SK-N-DZ (cell line): Measurements from ENCODE around the gene RFTN1.
"Not testable (repeated sequence)": the region's sequence is repeated elsewhere in the genome, so short reads cannot be mapped to it uniquely, and the experiment has no call there.

Experiments used
- DNase-seq: peaks from one replicate; pipeline ENCODE4 v3.0.0-alpha.2; 2015; ENCODE audit warnings: low spot score

Gene RFTN1

DNA sequence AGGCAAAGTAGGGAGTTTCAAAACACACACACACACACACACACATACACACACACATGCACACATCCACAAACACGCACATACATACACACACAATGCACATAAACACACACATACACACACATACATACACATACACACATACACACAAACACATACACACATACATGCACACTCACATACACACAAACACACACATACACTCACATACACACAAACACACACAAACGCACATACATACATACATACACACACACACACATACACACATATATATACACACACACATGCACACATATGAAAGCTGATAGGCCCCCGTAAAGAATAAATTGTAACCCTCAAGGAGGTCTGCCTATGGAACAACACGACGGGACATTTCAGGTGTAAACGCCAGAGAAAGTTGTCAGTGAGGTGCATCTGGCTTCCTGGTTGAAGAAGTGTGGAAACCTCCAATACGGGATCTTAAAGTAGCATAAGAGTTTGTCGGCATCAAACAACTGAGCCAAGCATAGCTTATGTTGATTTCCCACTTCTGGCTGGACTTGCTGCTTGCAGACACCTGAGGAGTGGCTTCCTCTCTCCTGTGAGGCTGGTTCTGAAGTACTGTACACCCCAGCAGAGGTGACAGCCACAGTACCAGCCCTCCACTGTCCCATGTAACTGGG, 5.8 kb downstream of the RFTN1 start:
- DNase-seq = no peak

DNA sequence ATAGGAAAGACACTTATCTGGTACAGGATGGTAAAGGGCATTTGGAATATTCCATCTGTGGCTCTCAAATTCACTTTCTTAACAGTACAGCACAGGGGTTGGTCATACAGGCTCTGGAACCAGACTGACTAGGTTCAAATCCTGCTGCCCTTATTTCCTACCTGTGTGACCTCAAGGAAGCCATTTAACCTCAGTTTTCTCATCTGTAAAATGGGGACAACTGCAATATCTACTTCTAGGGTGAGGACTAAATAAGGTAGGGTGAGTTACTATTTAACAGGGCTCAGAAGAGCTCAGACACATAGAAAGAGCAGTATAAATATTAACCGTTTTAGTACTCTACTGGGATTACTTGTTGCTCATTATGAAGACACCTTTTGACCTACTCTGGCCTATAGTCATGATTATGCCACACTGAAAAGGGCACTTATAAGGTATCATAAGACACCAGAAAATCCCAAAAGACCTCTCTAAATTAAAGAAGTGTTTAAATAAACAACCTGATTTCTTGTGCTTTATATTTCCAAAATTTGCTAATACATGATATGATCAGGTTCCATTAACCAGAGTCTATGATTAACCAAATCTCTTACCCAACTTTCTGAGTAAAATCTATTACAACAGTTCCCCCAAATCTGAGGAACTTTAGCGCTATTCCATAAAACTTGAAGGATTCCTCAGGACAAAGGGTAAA, 6.5 kb downstream of the RFTN1 start:
- no peak for DNase-seq

GRCh38 chr3:16506451-16506850, 7.0 kb downstream of the RFTN1 start:
- no peak for DNase-seq

DNA sequence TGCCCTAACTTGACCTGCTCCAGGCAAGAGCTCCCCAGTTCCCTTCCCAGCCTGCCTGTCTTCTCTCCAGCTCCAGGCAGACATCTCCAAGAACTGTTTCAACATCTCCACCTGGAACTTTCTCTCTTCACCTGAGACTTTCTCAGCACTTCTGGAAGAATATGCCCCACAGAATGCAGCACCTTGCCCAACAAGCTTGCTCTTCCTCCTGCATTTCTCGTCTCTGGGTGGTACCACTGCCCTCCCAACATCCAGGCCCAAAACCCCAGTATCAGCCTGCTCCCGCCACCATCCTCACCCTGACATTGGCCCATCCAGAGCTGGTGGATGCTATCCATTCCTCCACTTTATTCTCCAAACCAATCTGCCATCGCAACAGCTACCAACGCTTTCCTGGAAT, 8.8 kb downstream of the RFTN1 start:
- DNase-seq = no peak

DNA sequence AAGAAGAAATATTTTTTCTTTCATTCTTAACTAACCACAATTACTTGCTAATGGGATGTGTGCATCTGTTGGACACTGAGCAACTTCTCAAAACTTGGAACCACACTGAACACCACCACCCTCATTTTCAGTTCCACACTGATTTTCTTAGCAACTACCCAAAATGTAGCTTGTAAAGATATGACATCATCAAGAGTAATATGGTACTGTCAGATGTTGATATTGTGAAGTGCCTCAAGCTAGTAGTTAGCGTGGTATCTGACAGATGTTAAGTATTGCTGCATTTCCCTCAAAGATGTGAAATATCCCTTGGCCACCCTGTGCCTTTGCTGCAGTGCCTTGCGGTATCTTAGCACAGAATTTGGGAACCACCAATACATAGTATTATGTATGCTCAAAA, 9.3 kb downstream of the RFTN1 start:
- no peak for DNase-seq

DNA sequence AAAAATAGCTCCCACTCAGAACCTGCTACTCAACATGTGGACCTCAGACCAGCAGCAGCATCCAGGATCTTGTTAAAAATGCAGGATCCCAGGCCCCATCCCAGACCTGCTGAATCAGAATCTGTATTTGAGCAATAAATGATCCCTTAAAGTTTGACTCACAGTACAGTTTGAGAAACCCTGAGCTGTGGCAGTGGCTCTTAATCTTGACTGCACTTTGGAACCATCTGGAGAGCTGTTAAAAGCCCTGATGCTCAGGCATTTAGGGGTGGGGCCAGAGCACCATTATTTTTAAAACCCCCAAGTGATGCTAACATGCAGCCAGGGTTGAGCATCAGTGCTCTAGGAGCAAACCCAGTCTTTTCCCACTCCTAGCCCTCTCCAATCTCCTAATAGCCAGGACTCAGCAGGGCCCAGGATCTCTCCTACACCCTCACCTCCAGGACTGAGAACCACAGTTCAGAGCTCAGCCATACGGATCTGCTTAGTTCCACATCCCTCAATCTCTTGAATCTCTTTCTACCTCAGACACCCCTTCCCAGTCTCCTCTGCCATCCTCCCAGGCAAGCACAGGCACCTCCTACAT, 10.2 kb downstream of the RFTN1 start:
- DNase-seq = no peak

DNA sequence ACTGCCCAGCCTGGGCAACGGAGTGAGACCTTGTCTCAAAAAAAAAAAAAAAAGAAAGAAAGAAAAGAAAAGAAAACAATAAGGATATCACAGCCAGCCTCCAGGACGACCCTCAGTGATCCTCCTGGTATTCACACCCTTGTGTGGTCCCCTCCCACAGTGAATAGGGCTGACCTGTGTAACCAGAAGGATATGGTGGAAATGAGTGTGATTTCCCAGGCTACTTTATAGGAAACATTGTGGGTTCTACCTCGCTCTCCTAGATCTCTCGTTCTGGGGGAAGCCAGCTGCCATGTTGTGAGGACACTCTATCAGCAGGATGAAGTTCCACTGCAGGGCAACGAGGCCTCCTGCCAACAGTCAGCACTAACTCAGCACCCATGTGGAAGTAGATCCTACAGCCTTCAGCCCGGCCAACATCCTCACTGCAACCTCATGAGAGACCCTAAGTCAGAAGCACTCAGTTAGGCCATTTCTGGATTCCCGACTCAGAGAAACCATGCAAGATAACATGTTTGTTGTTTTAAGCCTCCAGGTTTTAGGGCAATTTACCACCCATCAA, 11.1 kb downstream of the RFTN1 start:
- DNase-seq = no peak

DNA sequence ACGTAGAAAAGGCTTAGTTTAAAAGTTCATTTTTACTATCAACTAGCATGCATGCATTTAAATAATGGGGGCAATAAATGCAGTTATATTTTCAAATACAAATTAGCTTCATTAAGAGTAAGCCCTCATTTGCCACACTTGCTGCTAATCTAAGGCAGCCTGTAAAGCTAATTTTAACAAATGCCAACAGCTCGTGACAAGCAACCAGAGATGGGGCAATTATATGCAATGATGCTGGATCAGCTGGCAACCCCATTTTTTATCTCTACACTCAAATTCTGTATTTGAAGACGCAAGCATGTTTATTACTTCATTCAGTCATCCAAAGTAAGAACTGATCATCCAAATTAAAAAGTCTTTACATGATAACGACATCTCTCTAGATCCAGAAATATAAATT, 12.1 kb downstream of the RFTN1 start:
- DNase-seq = no peak

DNA sequence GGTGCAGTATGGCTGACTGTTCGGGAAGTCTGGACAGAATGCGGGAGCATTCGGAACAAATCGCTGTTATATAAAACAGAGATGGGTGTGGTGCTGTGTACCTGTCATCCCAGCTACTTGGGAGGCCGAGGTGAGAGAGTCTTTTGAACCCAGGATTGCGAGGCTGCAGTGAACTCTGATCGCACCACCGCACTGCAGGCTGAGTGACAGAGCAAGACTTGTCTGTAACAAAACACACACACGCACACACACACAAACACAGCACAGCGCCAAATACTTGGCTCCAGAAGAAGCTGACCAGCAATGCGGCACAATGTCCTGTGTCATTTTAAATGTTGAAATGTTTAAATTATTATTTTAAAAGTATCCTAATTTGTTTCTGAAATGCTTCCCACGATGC, 12.6 kb downstream of the RFTN1 start:
- no peak for DNase-seq

DNA sequence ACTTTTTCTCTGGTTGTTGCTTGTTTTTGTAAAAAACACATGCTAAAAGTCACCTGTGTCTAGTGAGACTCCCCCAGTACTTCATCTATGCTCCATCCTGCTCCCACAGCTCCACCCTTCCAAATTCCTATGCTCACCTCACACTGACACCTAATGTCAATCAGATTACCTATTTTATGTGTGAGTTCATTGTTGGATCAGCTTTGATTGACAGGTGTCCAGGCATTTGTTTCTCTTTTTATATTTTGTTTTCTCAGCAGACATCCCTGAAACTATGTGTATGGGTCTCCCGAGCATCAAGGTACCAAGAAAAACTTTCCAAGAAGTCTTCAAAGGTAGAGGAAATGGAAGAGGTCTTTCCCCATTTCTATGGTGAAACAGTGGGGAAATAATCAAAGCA, 13.4 kb downstream of the RFTN1 start:
- DNase-seq = no peak

- DNase-seq = no peak
These were observed 14.1 kb downstream of the RFTN1 start for GRCh38 chr3:16499351-16499750.

DNA sequence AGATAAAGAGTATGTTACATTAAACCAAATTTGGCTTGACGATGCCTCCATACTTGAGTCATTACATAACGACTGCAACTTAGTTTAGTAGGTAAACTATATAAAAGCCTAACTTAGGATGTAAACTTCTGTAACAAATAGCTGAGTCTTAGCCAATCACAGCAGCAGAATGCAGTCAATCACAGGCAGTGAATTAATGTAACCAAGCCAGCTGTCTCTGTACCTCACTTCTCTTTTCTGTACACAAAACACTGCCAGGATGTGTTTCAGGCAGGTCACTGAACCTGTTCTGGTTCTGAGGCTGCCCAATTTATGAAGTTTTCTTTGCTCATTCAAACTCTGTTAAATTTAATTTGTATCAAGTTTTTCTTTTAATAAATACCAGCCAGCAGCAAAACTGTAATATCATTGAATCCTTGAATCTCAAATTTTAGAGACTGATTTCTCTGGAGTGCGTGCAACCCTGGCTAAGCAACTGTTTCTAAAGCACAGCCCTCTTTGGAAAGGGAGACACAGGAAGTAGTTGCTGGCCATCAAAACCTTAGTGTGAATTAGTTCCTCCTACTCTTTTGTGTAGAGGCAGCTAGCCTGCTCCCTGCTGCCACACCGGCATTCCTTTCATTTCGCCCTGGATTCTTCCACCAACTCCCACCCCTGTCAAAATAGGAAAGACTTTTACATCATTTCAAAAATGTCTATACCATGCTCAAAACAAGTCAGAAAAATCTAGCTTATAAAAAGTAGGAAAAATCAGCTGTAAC, 15.2 kb downstream of the RFTN1 start:
- no peak for DNase-seq

- DNase-seq = no peak
These were observed 16.9 kb downstream of the RFTN1 start for GRCh38 chr3:16496408-16497222.

DNA sequence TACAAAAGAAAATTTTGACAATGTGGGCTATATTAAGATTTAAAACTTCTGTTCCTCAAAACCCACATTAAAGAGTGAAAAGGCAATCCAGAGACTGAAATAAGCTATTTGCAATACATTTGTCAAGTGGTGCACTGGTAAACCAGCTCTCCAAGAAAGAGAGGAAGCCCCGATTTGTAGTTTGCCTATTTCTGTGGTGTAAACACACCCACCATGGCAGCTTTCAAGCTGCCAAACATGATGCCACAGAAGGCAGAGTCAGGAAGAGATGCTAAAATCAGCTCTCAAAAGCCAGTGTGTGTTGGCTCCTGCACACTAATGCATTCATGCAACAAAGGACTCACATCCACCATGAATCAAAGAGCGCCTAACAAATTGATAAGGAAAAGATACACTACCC, 17.5 kb downstream of the RFTN1 start:
- no peak for DNase-seq

DNA sequence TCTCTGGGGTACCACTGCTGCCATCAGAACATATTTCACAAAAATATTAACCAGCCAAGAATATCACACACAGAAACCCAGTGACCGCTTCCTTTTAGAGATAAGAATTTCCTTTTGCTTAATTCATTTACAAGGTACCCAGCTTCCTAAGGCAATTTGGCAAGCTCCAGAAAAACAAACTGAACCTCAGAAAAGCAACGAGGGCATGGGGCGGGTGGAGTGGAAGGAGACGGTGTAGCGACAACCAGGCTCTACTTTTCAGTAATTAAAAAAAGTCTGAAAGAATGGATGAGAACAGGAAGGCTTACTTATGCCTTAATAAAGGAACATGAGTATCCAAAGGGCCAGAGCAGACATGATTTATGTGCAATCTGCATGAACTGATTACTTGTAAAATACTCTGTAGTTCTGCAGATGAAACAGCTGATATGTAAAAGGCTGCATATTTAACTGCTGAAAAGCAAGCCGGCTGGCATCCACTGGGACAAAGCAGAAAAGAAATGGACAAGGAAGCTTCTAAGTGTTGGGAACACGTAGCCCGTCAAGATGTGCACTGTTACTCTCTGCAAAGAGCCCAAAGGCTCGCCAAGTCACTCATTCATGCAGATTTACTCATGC, 18.6 kb downstream of the RFTN1 start:
- DNase-seq = peak; percentile 84

DNA sequence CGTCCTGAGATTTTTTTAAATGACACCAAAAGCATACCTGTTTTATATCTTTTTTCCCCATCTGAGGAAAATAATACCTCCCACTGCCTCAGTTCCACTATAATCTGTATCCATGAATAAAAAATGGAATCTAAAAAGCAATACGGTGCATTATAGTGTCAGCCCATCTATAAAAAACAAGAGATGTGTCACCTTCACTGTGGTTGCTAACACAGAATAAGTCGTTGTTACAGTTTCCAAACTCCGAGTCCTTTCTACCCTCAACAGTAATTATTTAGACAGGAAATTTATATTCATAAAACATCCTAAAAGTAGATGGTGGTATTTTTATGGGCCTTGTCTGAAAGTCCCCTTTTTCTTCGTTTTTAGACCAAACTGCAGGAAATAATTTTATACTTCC, 19.4 kb downstream of the RFTN1 start:
- no peak for DNase-seq

GRCh38 chr3:16490062-16490619, 23.4 kb downstream of the RFTN1 start:
- peak; percentile 70 for DNase-seq

DNA sequence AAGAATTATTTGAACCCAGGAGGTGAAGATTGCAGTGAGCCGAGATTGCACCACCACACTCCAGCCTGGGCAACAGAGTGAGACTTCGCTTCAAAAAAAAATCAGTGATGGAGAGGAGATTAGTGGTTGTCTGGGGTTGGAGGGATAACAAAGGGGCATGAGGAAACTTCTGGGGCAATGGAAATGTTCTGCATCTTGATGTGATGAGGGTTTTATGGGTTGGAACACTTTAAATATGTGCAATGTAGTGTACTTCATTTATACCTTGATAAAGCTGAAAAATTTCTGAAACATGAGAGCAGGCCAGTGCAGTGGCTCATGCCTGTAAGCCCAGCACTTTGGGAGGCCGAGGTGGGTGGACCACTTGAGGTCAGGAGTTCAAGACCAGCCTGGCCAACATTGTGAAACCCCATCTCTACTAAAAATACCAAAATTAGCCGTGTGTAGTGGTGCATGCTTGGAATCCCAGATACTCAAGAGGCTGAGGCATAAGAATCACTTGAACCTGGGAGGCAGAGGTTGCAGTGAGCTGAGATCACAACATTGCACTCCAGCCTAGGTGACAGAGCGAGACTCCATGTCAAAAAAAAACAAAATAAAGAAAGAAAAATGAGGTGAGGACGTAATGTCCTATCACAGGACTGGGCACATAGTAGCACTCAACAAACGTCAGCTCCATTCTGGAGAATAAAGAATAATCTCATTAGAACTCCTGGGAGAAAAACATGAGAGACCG, 24.0 kb downstream of the RFTN1 start:
- not testable (repeated sequence) for DNase-seq

DNA sequence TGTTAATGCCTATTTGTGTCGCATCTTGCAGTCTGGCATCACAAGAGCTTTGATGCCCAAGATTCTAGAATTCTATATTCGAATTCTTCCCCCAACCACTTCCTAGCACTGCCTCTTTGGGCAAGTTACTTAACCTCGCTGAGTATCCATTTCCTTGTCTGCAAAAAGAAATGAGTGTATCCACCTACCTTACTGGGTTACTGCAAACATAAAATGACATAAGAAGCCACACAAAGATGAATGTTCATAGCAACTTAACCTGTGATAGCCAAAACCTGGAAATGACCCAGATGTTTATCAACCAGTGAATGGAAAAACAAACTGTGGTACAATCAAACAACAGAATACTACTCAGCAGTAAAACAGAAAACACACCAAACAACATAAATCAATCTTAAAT, 24.9 kb downstream of the RFTN1 start:
- DNase-seq = no peak
